GM21576 (cell line): ENCODE measurements around the gene SIX1.

Source experiments
- ATAC-seq: cut with Tn5 transposase; IDR thresholded peaks from one replicate; pipeline ENCODE4 v1.9.1; 2021; ENCODE audit warnings: mild to moderate bottlenecking, moderate library complexity; ENCODE audit not compliant: unreplicated experiment

The SIX1 gene

DNA sequence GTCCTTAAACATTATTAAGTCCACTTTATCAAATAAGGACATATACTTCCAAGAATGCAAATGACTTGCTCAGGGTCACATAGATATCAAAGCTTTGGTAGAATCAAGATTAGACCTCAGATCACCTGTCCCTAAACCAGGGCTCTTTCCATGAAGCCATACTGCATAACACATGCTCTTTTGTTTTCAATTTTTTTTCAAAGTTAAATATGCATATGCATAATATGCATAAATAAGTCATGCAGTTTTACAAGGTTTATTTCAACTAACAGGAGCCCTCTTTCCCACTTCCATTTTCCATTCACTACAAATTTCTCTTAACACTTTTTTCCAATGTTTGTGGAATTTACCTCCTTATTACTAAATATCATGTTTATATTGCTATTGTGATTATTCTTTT is 53.1 kb downstream of the SIX1 start:
- no peak for ATAC-seq

DNA sequence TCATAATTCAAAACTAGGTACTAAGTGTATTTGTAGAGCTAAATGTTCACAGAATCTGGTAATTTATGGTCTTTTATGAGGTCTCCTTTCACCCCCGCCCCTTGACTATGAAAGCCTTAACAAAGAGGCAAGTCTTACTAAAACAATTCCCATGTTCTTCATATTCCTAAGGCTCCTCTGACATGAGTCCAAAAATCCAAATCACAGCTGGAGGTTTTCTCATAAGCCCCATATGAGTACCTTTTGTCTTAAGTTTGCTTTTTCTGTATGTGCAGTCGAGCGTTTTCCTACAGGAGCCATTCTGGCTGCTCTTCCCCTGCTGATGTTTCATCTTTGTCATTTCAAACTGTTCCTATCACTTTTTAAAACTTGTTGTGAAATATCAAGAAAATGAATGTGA is 55.2 kb downstream of the SIX1 start:
- no peak for ATAC-seq
